ENCODE measurements around the gene STEAP1B. TPM values are rescaled to one million over a fixed set of nuclear protein-coding genes. Genes with fewer than 3 reads are reported as not detected.
A peak's percentile ranks its signal among the peaks of the same experiment; 100 is the strongest.

Gene STEAP1B
- total and polyA plus RNA-seq, 8 donors = 0.13 to 1.6 TPM; not detected in 6

DNA sequence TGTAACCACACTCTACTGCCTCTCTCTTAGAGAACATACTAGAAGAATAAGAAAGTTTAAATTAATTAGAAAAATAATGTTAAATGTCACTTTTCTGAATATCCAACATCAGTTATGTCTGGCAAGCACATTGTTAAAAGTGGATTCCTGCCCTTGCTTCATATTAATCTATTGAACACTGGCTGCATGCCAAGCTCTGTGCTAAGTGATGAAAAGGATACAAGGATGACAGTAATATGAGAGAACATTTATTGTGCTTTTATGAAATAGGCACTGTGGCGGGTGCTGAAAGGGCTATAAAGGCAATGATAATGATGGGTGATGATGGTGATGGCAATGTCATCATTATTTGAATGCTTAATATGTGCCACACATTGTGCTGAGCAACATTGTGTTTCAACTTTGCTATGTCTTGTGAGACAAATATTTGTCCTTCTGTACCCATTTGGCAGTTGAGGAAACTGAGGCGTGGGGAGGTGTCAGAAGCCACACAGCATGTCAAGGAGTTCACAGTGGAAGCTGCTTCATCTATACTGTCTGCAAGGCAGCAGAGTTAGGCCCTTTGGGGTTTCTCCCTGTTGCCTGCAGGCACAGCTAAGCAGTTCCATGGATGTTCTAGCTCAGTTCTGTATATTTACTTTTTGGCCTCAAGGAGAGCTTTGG is 78.9 kb downstream of the STEAP1B start:
- no peak overlapping the region for H3K27ac ChIP-seq
- TF ChIP-seq POLR2A (IDR thresholded peaks at IDR 0.05) = no peak
- TF ChIP-seq, protein P1, sequence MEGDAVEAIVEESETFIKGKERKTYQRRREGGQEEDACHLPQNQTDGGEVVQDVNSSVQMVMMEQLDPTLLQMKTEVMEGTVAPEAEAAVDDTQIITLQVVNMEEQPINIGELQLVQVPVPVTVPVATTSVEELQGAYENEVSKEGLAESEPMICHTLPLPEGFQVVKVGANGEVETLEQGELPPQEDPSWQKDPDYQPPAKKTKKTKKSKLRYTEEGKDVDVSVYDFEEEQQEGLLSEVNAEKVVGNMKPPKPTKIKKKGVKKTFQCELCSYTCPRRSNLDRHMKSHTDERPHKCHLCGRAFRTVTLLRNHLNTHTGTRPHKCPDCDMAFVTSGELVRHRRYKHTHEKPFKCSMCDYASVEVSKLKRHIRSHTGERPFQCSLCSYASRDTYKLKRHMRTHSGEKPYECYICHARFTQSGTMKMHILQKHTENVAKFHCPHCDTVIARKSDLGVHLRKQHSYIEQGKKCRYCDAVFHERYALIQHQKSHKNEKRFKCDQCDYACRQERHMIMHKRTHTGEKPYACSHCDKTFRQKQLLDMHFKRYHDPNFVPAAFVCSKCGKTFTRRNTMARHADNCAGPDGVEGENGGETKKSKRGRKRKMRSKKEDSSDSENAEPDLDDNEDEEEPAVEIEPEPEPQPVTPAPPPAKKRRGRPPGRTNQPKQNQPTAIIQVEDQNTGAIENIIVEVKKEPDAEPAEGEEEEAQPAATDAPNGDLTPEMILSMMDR (IDR thresholded peaks at IDR 0.05) = no peak
- TF ChIP-seq POLR2AphosphoS5 (IDR thresholded peaks at IDR 0.05) = no peak
- no peak for TF ChIP-seq EP300 (IDR thresholded peaks at IDR 0.05)
- H3K4me1 ChIP-seq = no peaks in the 10 kb centered on the region
- H3K27me3 ChIP-seq = no peaks in the 10 kb centered on the region
- intact Hi-C loops (cut with DNase I; ENCODE audit: low total_unique reads) = no loop called here
- peak in 1 of 2 donors; percentile 35 for DNase-seq
- H3K36me3 ChIP-seq = no peaks in the 10 kb centered on the region
- no peak overlapping the region for H3K4me3 ChIP-seq
- H3K9me3 ChIP-seq = no peaks in the 10 kb centered on the region
- 74 to 90% (median 85%) methylated on average over 2 of the region's 2 CpGs for WGBS, 5 donors

DNA sequence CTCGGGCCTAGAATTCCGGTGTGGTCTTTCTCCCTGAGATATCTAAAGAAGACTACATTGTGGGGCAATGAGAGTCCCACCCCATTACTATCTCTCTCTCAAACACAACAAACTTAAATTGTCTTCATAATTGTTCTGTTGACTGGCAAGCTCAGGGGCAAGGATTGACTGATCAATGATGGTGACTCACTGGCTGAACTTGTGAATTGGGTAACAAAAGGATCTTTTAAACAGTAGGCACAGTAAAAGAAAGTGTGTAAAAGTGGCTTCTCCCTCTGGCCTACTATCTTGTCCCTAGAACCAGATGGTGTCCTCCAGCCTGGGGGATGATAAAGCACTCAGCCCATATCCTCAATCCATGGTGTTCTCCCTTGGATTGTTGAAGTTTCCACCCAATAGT is 80.0 kb downstream of the STEAP1B start:
- WGBS, 5 donors = 96 to 100% (median 97%) methylated on average over 2 of the region's 2 CpGs
- Histone ChIP-seq H3K27me3 (no peaks in the 10 kb centered on the region), H3K27ac (no peak overlapping the region), H3K9me3 (no peaks in the 10 kb centered on the region), H3K36me3 (no peaks in the 10 kb centered on the region), H3K4me3 (no peak overlapping the region), H3K4me1 (no peaks in the 10 kb centered on the region)
- no peak for TF ChIP-seq POLR2A (IDR thresholded peaks at IDR 0.05)
- no peak for TF ChIP-seq POLR2AphosphoS5 (IDR thresholded peaks at IDR 0.05)
- intact Hi-C loops (cut with DNase I; ENCODE audit: low total_unique reads) = no loop called here
- no peak for DNase-seq

DNA sequence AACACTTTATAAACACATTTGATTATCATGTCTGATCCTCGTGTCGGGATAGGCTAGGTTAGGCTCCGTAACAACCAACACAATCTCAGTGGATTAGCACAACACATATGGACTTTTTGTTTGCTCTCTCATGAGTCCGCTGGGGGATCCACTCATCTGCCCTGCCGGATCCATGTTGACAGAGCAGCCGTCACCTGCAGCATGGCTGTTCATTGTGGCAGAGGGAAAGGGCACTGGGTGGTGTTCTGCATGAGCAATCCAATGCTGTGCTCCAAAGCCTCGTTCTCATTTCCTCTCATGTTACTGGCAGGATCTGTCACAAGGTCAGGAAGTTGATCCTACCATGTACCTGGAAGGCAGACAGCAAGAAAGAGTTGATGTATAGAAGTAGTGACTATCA is 80.5 kb downstream of the STEAP1B start:
- 89 to 93% (median 90%) methylated on average over 7 of the region's 7 CpGs for WGBS, 5 donors
- Histone ChIP-seq H3K4me3 (no peak overlapping the region), H3K9me3 (no peaks in the 10 kb centered on the region), H3K36me3 (no peaks in the 10 kb centered on the region), H3K27me3 (no peaks in the 10 kb centered on the region), H3K4me1 (no peaks in the 10 kb centered on the region), H3K27ac (no peak overlapping the region)
- no peak for TF ChIP-seq EP300 (IDR thresholded peaks at IDR 0.05)
- TF ChIP-seq, protein P1 (IDR thresholded peaks at IDR 0.05) = no peak
- no peak for TF ChIP-seq POLR2A (IDR thresholded peaks at IDR 0.05)
- no peak for TF ChIP-seq POLR2AphosphoS5 (IDR thresholded peaks at IDR 0.05)
- intact Hi-C loops (cut with DNase I; ENCODE audit: low total_unique reads) = no loop called here
- no peak for DNase-seq

DNA sequence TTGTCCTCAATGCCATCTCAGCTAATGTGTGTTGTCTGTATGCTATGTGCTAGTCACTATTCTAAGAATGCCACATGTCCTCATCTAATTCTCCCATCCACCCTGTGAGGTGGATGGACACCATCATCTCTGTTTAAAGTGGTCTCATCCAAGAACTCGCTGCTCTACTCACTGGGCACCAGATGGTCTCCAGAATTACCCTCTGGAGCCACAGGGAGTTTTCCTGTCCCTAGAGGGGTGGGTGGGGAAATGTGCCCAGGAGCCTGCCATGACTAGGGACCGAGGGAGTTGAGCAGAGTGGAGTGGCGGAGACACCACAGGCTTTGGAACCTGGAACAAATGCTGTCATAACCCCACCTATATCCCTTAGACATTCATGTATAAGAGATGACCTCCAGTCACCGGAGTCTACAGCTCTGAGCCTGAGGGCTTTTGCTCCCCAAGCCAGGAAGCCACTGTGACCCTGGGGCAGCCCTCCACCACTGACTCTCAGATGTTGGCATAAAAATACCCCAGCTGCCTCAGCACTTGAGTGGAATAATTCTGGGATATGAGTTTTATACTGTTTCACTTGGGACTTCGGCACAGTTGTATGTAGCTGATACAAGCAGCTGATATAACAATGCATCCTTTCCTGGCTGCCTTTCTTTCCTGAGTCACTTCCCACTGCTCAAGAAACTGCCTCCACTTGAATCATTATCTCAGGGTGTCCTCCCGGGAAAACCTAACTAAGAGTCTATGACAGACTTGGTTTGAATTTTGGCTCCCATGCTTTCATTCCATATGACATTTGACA is 81.5 kb downstream of the STEAP1B start:
- Histone ChIP-seq H3K27ac (no peak overlapping the region), H3K27me3 (no peaks in the 10 kb centered on the region), H3K4me1 (no peaks in the 10 kb centered on the region), H3K9me3 (no peaks in the 10 kb centered on the region), H3K36me3 (no peaks in the 10 kb centered on the region), H3K4me3 (no peak overlapping the region)
- no peak for DNase-seq
- 78 to 91% (median 82%) methylated on average over 6 of the region's 6 CpGs for WGBS, 5 donors
- intact Hi-C loops (cut with DNase I; ENCODE audit: low total_unique reads) = no loop called here
- TF ChIP-seq, protein P1 (IDR thresholded peaks at IDR 0.05) = no peak
- TF ChIP-seq EP300 (IDR thresholded peaks at IDR 0.05) (no peak), POLR2A (IDR thresholded peaks at IDR 0.05) (no peak), POLR2AphosphoS5 (IDR thresholded peaks at IDR 0.05) (no peak)

DNA sequence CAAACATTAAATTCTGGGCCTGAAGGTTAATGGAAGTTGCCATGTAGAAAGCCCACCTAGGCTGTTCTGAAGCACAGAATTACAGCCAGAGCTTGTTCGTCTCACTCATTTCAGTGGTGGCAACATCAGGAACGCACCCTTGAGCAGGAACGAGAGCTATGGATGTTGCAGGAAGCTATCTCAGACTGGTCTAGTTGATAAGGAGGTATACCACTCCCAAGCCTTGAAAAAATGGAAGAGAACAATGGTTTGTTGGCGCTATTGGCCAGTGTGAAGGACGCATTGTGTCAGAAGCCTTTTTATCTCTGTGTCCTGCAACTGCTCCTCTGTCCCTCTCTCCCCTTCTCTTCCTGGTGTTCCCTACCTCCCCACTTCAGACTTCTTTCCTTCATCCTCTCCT is 82.1 kb downstream of the STEAP1B start:
- WGBS, 5 donors = 71 to 83% (median 78%) methylated on average over 5 of the region's 5 CpGs
- no peak overlapping the region for H3K4me3 ChIP-seq
- H3K4me1 ChIP-seq = no peaks in the 10 kb centered on the region
- DNase-seq = no peak
- no peaks in the 10 kb centered on the region for H3K9me3 ChIP-seq
- no peaks in the 10 kb centered on the region for H3K27me3 ChIP-seq
- no peaks in the 10 kb centered on the region for H3K36me3 ChIP-seq
- H3K27ac ChIP-seq = no peak overlapping the region
- no peak for TF ChIP-seq POLR2AphosphoS5 (IDR thresholded peaks at IDR 0.05)
- no peak for TF ChIP-seq POLR2A (IDR thresholded peaks at IDR 0.05)
- no peak for TF ChIP-seq EP300 (IDR thresholded peaks at IDR 0.05)
- TF ChIP-seq, protein P1 (IDR thresholded peaks at IDR 0.05) = no peak
- intact Hi-C loops (cut with DNase I; ENCODE audit: low total_unique reads) = no loop called here
